ENCODE measurements around the gene SLC18A3.

Gene SLC18A3

GRCh38 chr10:49610114-49610457 is at the start of gene SLC18A3:
TSS of gene SLC18A3 (plus strand) at chr10:49610310. CDS start at chr10:49610741, 431 bp downstream.
- no peak for DNase-seq

- DNase-seq: no peak
Measured at GRCh38 chr10:49560526-49560925, 49.6 kb upstream of the SLC18A3 start.

- no peak for DNase-seq
Measured at GRCh38 chr10:49562893-49563292, 47.2 kb upstream of the SLC18A3 start.

GRCh38 chr10:49564461-49565009 is 45.6 kb upstream of the SLC18A3 start:
- no peak for DNase-seq

- DNase-seq: no peak
Measured at GRCh38 chr10:49567810-49568209, 42.3 kb upstream of the SLC18A3 start.

GRCh38 chr10:49568235-49568634 is 41.9 kb upstream of the SLC18A3 start:
- no peak for DNase-seq

- peak; percentile 32 for DNase-seq
Measured at GRCh38 chr10:49569031-49569631, 41.0 kb upstream of the SLC18A3 start.

- DNase-seq: no peak
Measured at GRCh38 chr10:49571388-49571787, 38.7 kb upstream of the SLC18A3 start.

GRCh38 chr10:49572594-49573114 is 37.5 kb upstream of the SLC18A3 start:
- no peak for DNase-seq

GRCh38 chr10:49575489-49576072 is 34.5 kb upstream of the SLC18A3 start:
- DNase-seq: no peak

- no peak for DNase-seq
Measured at GRCh38 chr10:49577182-49577925, 32.8 kb upstream of the SLC18A3 start.

- DNase-seq: no peak
Measured at GRCh38 chr10:49578392-49578791, 31.7 kb upstream of the SLC18A3 start.

GRCh38 chr10:49579621-49580020 is 30.5 kb upstream of the SLC18A3 start:
- DNase-seq: no peak

- DNase-seq: no peak
Measured at GRCh38 chr10:49585387-49585786, 24.7 kb upstream of the SLC18A3 start.

GRCh38 chr10:49587981-49588380 is 22.1 kb upstream of the SLC18A3 start:
- DNase-seq: no peak

GRCh38 chr10:49592726-49593563 is 17.2 kb upstream of the SLC18A3 start:
- DNase-seq: peak; percentile 48

- no peak for DNase-seq
Measured at GRCh38 chr10:49593564-49593875, 16.6 kb upstream of the SLC18A3 start.

- no peak for DNase-seq
Measured at GRCh38 chr10:49593998-49594397, 16.1 kb upstream of the SLC18A3 start.

- DNase-seq: no peak
Measured at GRCh38 chr10:49594594-49594993, 15.5 kb upstream of the SLC18A3 start.

GRCh38 chr10:49595003-49595712 is 15.0 kb upstream of the SLC18A3 start:
- DNase-seq: no peak

- no peak for DNase-seq
Measured at GRCh38 chr10:49595713-49596492, 14.2 kb upstream of the SLC18A3 start.

GRCh38 chr10:49596493-49596809 is 13.7 kb upstream of the SLC18A3 start:
- DNase-seq: no peak

Measured in MV-4-11 (cell line).